ENCODE results near the gene AADACL2.

GRCh38 chr3:151772825-151773480 is 39.2 kb downstream of the AADACL2 start:
- TF ChIP-seq, protein P1, sequence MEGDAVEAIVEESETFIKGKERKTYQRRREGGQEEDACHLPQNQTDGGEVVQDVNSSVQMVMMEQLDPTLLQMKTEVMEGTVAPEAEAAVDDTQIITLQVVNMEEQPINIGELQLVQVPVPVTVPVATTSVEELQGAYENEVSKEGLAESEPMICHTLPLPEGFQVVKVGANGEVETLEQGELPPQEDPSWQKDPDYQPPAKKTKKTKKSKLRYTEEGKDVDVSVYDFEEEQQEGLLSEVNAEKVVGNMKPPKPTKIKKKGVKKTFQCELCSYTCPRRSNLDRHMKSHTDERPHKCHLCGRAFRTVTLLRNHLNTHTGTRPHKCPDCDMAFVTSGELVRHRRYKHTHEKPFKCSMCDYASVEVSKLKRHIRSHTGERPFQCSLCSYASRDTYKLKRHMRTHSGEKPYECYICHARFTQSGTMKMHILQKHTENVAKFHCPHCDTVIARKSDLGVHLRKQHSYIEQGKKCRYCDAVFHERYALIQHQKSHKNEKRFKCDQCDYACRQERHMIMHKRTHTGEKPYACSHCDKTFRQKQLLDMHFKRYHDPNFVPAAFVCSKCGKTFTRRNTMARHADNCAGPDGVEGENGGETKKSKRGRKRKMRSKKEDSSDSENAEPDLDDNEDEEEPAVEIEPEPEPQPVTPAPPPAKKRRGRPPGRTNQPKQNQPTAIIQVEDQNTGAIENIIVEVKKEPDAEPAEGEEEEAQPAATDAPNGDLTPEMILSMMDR (IDR thresholded peaks at IDR 0.05), result no peak
- no peak for TF ChIP-seq POLR2A (IDR thresholded peaks at IDR 0.05)

All from heart left ventricle (tissue), 13 donors.